Measurements from ENCODE around the gene ZNF827. TPM values are rescaled to one million over a fixed set of nuclear protein-coding genes. Genes with fewer than 3 reads are reported as not detected.
A peak's percentile ranks its signal among the peaks of the same experiment; 100 is the strongest.

Gene ZNF827
- polyA plus RNA-seq, 1 donor (not counting 4 experiments of a cell fraction or from before 2014, with no cell fraction given): 4.7 TPM

DNA sequence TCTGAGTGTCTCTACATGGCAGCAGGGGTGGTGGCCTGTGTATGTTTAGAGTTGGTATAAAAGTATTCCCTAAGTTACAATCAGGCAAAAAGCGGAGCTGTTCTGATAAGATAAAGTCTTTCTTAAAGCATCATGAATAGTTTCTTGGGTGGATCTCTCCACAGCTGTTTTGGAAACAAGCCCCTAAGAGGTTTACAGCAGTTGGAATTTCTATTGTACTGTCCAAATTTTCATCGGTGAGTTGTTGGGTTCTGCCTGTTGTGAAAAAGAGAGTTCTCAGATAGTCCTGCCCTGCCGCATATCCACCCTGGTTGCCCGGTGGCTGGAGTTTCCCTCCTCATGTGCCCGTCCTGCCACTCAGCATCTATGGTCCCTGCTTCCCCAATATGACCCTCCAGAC lies 208.6 kb downstream of the ZNF827 start:
- no peak for TF ChIP-seq CTCF (optimal IDR thresholded peaks at IDR 0.05 in 1 of 3, IDR thresholded peaks at IDR 0.05 in 1 of 3, conservative IDR thresholded peaks at IDR 0.05 in 1 of 3; ENCODE audit: extremely low read depth in 1 of 3, insufficient read depth in 2 of 3, low read length in 3 of 3)
- TF ChIP-seq EZH2 (IDR thresholded peaks at IDR 0.05; ENCODE audit: low read length): no peak
- no peaks in the 10 kb centered on the region for H3K9me3 ChIP-seq (ENCODE audit: control insufficient read depth, low read depth, low read length)
- H3K36me3 ChIP-seq (ENCODE audit: control insufficient read depth in 2 of 2, extremely low read depth in 1 of 2, insufficient read depth in 2 of 2, low read length in 2 of 2): no peaks in the 10 kb centered on the region
- H3K27ac ChIP-seq (ENCODE audit: control insufficient read depth, insufficient read depth, low read length): no peak overlapping the region
- no peak overlapping the region for H3K4me3 ChIP-seq (ENCODE audit: control insufficient read depth in 2 of 3, extremely low read depth in 1 of 3, insufficient read depth in 2 of 3, low read depth in 1 of 3, low read length in 3 of 3)
- no peak overlapping the region for H3K4me2 ChIP-seq (ENCODE audit: control insufficient read depth, extremely low read depth, insufficient read depth, low read depth, low read length)
- H2AFZ ChIP-seq (ENCODE audit: control insufficient read depth, low read length): no peak overlapping the region
- H4K20me1 ChIP-seq (ENCODE audit: control insufficient read depth, extremely low read depth, insufficient read depth, low read length): no peaks in the 10 kb centered on the region
- no peaks in the 10 kb centered on the region for H3K79me2 ChIP-seq (ENCODE audit: control insufficient read depth, insufficient read depth, low read length)
- H3K9me1 ChIP-seq (ENCODE audit: control insufficient read depth, extremely low read depth, insufficient read depth, low read length): no peaks in the 10 kb centered on the region
- no peak for FAIRE-seq
- no peaks in the 10 kb centered on the region for H3K27me3 ChIP-seq (ENCODE audit: control insufficient read depth, extremely low read depth, insufficient read depth, low read length)
- dilution Hi-C loops (cut with MboI; ENCODE audit: extremely low pct_ligation_motif_present, low sequenced_read_pairs): no loop called here
- H3K9ac ChIP-seq (ENCODE audit: control insufficient read depth, extremely low read depth, insufficient read depth, low read length): no peak overlapping the region
- DNase-seq (ENCODE audit: low read depth, low spot score): no peak
- peaks cover 21% of the 10 kb centered on the region for H3K4me1 ChIP-seq (ENCODE audit: control insufficient read depth, extremely low read depth, insufficient read depth, low read length)

- H3K27me3 ChIP-seq (ENCODE audit: control insufficient read depth, extremely low read depth, insufficient read depth, low read length): no peaks in the 10 kb centered on the region
- H3K27ac ChIP-seq (ENCODE audit: control insufficient read depth, insufficient read depth, low read length): no peak overlapping the region
- H3K36me3 ChIP-seq (ENCODE audit: control insufficient read depth in 2 of 2, extremely low read depth in 1 of 2, insufficient read depth in 2 of 2, low read length in 2 of 2): no peaks in the 10 kb centered on the region
- no peaks in the 10 kb centered on the region for H3K9me1 ChIP-seq (ENCODE audit: control insufficient read depth, extremely low read depth, insufficient read depth, low read length)
- no peak for DNase-seq (ENCODE audit: low read depth, low spot score)
- no peak for FAIRE-seq
- H3K9ac ChIP-seq (ENCODE audit: control insufficient read depth, extremely low read depth, insufficient read depth, low read length): no peak overlapping the region
- H3K9me3 ChIP-seq (ENCODE audit: control insufficient read depth, low read depth, low read length): no peaks in the 10 kb centered on the region
- H2AFZ ChIP-seq (ENCODE audit: control insufficient read depth, low read length): peak overlapping the region; percentile 48
- no peaks in the 10 kb centered on the region for H4K20me1 ChIP-seq (ENCODE audit: control insufficient read depth, extremely low read depth, insufficient read depth, low read length)
- TF ChIP-seq EZH2 (IDR thresholded peaks at IDR 0.05; ENCODE audit: low read length): no peak
- TF ChIP-seq CTCF (optimal IDR thresholded peaks at IDR 0.05 in 1 of 3, IDR thresholded peaks at IDR 0.05 in 1 of 3, conservative IDR thresholded peaks at IDR 0.05 in 1 of 3; ENCODE audit: extremely low read depth in 1 of 3, insufficient read depth in 2 of 3, low read length in 3 of 3): peak in 2 of 3 experiments; percentile 46 to 52
- dilution Hi-C loops (cut with MboI; ENCODE audit: extremely low pct_ligation_motif_present, low sequenced_read_pairs): no loop called here
- H3K4me3 ChIP-seq (ENCODE audit: control insufficient read depth in 2 of 3, extremely low read depth in 1 of 3, insufficient read depth in 2 of 3, low read depth in 1 of 3, low read length in 3 of 3): no peak overlapping the region
- H3K4me2 ChIP-seq (ENCODE audit: control insufficient read depth, extremely low read depth, insufficient read depth, low read depth, low read length): peak overlapping the region; percentile 18
- H3K79me2 ChIP-seq (ENCODE audit: control insufficient read depth, insufficient read depth, low read length): no peaks in the 10 kb centered on the region
- H3K4me1 ChIP-seq (ENCODE audit: control insufficient read depth, extremely low read depth, insufficient read depth, low read length): peaks cover 9% of the 10 kb centered on the region
Measured at GRCh38 chr4:145723336-145723735, 215.3 kb downstream of the ZNF827 start.
